Peyer's patch (tissue), 4 donors: ENCODE measurements around the gene PLEKHA6.

Experiments
- CTCF ChIP-seq, 6 experiments: fragments of 450-650 bp in 4 of 6; fragments of 200-600 bp in 2 of 6; sonication (generic) in 1 of 6; IDR thresholded peaks; one replicate each; pipeline ENCODE4 v1.5.1; 2017 to 2019; ENCODE audit warnings: antibody characterized with exemption in 6 of 6, mild to moderate bottlenecking in 3 of 6, moderate library complexity in 1 of 6
- POLR2A ChIP-seq, 2 donors: fragments of 450-650 bp; IDR thresholded peaks; one replicate each; pipeline ENCODE4 v1.5.1; 2017; ENCODE audit warnings: antibody characterized with exemption in 2 of 2, mild to moderate bottlenecking in 2 of 2, moderate library complexity in 2 of 2

GRCh38 chr1:204409123-204409522 is 49.4 kb upstream of the PLEKHA6 start:
- TF ChIP-seq CTCF (IDR thresholded peaks at IDR 0.05): no peak
- no peak for TF ChIP-seq POLR2A (IDR thresholded peaks at IDR 0.05)
